Measurements from ENCODE around the gene NHERF1. TPM values are rescaled to one million over a fixed set of nuclear protein-coding genes. Genes with fewer than 3 reads are reported as not detected.

NHERF1 gene
- total RNA-seq, 1 donor, result 22.1 TPM

- Histone ChIP-seq H3K4me2 (ENCODE audit: insufficient read depth, low read length) (no peak overlapping the region), H2AFZ (ENCODE audit: low read length) (no peak overlapping the region), H3K36me3 (ENCODE audit: insufficient read depth, low read length) (no peaks in the 10 kb centered on the region), H4K20me1 (ENCODE audit: insufficient read depth, low read length) (peaks cover 23% of the 10 kb centered on the region), H3K4me3 (ENCODE audit: insufficient read depth, low read length) (no peak overlapping the region), H3K27ac (ENCODE audit: low read depth, low read length) (no peak overlapping the region), H3K4me1 (ENCODE audit: insufficient read depth, low read length) (peaks cover 35% of the 10 kb centered on the region), H3K79me2 (ENCODE audit: insufficient read depth, low read length) (peaks cover 33% of the 10 kb centered on the region), H3K9me3 (ENCODE audit: low read depth, low read length) (no peaks in the 10 kb centered on the region), H3K27me3 (ENCODE audit: insufficient read depth, low read length) (no peaks in the 10 kb centered on the region)
- TF ChIP-seq CTCF (IDR thresholded peaks at IDR 0.05; ENCODE audit: extremely low read depth, low read depth, low read length), result no peak
- DNase-seq (ENCODE audit: insufficient read length, low spot score, missing footprints), result peak; percentile 68
Observed at GRCh38 chr17:74759243-74759801, 10.9 kb downstream of the NHERF1 start.

- Histone ChIP-seq H4K20me1 (ENCODE audit: insufficient read depth, low read length) (peaks cover 21% of the 10 kb centered on the region), H2AFZ (ENCODE audit: low read length) (no peak overlapping the region), H3K4me2 (ENCODE audit: insufficient read depth, low read length) (no peak overlapping the region), H3K27me3 (ENCODE audit: insufficient read depth, low read length) (no peaks in the 10 kb centered on the region), H3K79me2 (ENCODE audit: insufficient read depth, low read length) (peaks cover 31% of the 10 kb centered on the region), H3K9me3 (ENCODE audit: low read depth, low read length) (no peaks in the 10 kb centered on the region), H3K27ac (ENCODE audit: low read depth, low read length) (no peak overlapping the region), H3K4me1 (ENCODE audit: insufficient read depth, low read length) (peaks cover 35% of the 10 kb centered on the region), H3K36me3 (ENCODE audit: insufficient read depth, low read length) (no peaks in the 10 kb centered on the region), H3K4me3 (ENCODE audit: insufficient read depth, low read length) (no peak overlapping the region)
- TF ChIP-seq CTCF (IDR thresholded peaks at IDR 0.05; ENCODE audit: extremely low read depth, low read depth, low read length), result no peak
- peak; percentile 66 for DNase-seq (ENCODE audit: insufficient read length, low spot score, missing footprints)
Observed at GRCh38 chr17:74759941-74760340, 11.5 kb downstream of the NHERF1 start.

- Histone ChIP-seq H3K79me2 (ENCODE audit: insufficient read depth, low read length) (peaks cover 29% of the 10 kb centered on the region), H3K4me2 (ENCODE audit: insufficient read depth, low read length) (no peak overlapping the region), H3K27ac (ENCODE audit: low read depth, low read length) (no peak overlapping the region), H3K4me1 (ENCODE audit: insufficient read depth, low read length) (peaks cover 35% of the 10 kb centered on the region), H3K4me3 (ENCODE audit: insufficient read depth, low read length) (no peak overlapping the region), H2AFZ (ENCODE audit: low read length) (no peak overlapping the region), H4K20me1 (ENCODE audit: insufficient read depth, low read length) (peaks cover 18% of the 10 kb centered on the region), H3K9me3 (ENCODE audit: low read depth, low read length) (no peaks in the 10 kb centered on the region), H3K36me3 (ENCODE audit: insufficient read depth, low read length) (no peaks in the 10 kb centered on the region), H3K27me3 (ENCODE audit: insufficient read depth, low read length) (no peaks in the 10 kb centered on the region)
- TF ChIP-seq CTCF (IDR thresholded peaks at IDR 0.05; ENCODE audit: extremely low read depth, low read depth, low read length), result no peak
- DNase-seq (ENCODE audit: insufficient read length, low spot score, missing footprints), result peak; percentile 93
Observed at GRCh38 chr17:74760404-74761105, 12.1 kb downstream of the NHERF1 start.

GRCh38 chr17:74761419-74761818 lies 13.0 kb downstream of the NHERF1 start:
- Histone ChIP-seq H3K4me2 (ENCODE audit: insufficient read depth, low read length) (no peak overlapping the region), H3K27me3 (ENCODE audit: insufficient read depth, low read length) (no peaks in the 10 kb centered on the region), H3K36me3 (ENCODE audit: insufficient read depth, low read length) (no peaks in the 10 kb centered on the region), H3K4me1 (ENCODE audit: insufficient read depth, low read length) (peaks cover 35% of the 10 kb centered on the region), H3K9me3 (ENCODE audit: low read depth, low read length) (no peaks in the 10 kb centered on the region), H3K27ac (ENCODE audit: low read depth, low read length) (no peak overlapping the region), H3K79me2 (ENCODE audit: insufficient read depth, low read length) (peaks cover 29% of the 10 kb centered on the region), H3K4me3 (ENCODE audit: insufficient read depth, low read length) (no peak overlapping the region), H2AFZ (ENCODE audit: low read length) (no peak overlapping the region), H4K20me1 (ENCODE audit: insufficient read depth, low read length) (peaks cover 17% of the 10 kb centered on the region)
- peak; percentile 66 for DNase-seq (ENCODE audit: insufficient read length, low spot score, missing footprints)
- TF ChIP-seq CTCF (IDR thresholded peaks at IDR 0.05; ENCODE audit: extremely low read depth, low read depth, low read length), result no peak
